Cerebellar cortex (tissue), 1 donor: Measurements from ENCODE around the gene TBC1D2B.

ENCODE experiments used
- DNase-seq: peaks from one replicate; pipeline ENCODE4 v3.0.0-alpha.2; 2015; ENCODE audit warnings: low spot score

The TBC1D2B gene

DNA sequence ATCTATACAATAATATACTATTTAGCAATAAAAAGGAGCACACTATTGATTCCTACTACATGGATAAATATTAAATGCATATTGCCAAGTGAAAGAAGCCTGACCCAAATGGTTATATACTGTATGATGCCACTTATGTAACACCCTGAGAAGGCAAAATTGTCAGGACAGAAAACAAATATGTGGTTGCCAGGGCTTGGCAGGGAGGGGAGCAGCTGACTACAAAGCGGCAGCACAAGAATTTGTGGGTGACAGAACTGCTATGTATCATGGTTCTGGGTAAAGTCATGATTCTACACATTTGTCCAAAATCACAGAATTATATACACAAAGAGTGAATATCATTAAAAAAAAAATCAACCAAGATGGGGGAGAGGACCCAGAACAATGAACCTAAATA is 22.5 kb downstream of the TBC1D2B start:
- DNase-seq = no peak

DNA sequence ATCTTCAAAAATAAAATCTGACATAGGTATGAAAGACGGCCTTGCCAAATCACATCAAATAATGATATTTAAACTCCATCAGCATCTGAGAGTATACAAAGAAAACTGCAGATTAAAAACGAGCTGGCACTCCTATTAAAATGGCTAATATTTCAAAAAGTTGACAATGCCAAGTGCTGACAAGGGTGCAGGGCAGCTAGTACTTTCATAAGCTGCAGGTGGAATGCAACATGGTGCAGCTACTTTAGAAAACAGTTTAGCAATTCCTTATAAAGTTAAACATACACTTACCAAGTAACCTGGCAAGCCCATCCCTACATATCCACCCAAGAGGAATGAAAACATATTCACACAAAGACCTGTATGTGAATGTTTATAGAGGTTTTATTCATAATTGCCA is 23.0 kb downstream of the TBC1D2B start:
- no peak for DNase-seq

DNA sequence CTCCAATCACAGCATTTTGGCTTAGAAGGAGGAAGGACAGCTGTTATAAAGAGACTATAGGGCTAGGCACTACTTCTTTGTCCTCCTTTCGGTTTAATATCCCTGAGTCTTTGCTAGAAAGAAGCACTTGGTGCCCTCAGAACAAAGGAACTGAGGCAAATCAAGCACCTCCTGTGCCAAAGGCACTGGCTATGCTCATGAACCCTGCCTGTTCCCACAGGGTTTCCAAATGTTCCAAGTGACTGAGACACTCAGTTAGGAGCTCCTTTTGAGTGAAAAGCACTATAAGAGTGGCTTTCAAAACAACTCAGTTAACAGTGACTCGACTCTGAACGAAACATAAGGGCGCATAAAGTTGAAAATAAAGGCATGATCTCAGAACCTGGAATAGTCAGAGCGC is 25.0 kb downstream of the TBC1D2B start:
- DNase-seq = no peak

DNA sequence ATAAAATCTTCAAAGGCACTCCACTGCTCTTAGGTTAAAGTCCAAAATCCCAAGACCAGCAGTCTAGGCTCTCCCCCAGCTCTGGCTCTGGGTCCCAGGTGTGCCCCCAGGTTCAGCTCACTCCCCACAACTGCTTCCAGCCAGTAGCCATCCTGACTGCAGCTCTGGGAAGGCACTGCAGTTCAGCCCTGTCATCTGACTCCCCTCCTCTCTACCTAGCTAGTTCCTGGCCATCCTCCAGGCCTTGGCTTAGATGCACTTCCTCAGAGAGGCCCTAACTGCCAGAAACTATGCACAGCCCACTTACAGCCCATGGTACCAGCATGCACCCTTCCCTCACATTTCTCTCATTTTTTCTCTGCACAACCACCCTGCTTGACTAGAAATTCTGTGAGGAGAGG is 25.5 kb downstream of the TBC1D2B start:
- DNase-seq = peak; percentile 76

DNA sequence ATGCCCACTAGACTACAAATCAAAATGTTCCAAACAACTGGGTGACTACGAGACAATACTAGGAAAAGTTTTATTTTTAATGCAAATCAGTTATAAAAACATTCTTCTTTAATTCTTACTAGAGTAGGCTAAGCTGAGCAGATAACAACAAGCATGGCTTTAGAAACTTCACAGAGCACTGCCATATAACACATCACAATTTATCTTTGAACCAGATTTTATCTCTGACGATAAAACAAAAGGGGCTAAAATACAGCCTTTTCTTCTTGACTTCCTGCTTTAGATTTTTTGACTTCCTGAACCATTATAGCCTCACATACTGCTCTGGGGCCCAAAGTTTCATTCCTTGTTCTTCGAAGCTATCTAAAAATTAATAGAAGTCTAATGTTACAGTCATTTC is 25.9 kb downstream of the TBC1D2B start:
- DNase-seq = no peak

DNA sequence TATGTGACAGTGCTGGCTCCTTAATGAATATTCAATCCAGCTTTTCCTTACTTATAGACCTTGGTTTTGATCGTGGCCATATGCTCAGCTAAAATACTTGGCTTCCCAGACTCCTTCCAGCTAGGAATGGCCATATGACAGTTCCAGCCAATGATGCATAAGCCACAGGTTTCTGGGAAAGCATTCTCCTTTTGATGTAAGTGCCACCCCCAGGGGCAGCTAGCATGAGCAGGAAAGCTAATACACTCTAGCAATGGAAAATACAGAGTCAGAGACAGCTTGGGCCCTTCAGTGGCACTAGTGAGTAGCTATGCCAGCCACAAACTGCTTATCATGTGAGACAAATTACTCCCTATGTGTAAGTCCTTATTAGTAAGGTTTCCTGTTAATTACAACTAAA is 26.7 kb downstream of the TBC1D2B start:
- DNase-seq = no peak

DNA sequence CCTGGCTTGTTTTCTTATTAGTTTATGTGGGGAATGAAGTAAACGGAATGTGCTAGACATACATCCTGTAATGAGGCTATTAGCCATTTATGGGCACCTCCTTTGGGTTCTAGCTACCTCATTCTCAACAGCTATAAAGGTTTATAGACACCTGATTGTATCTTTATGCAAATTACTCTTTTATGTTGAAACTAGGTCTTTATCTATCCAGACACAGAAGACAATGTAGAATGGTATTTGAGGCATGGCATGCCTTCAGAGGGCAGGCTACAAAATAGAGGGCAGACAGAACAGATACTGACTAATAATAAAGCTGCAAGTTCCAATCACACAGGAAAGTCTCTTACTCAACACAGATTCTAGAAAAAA is 27.1 kb downstream of the TBC1D2B start:
- DNase-seq = no peak

DNA sequence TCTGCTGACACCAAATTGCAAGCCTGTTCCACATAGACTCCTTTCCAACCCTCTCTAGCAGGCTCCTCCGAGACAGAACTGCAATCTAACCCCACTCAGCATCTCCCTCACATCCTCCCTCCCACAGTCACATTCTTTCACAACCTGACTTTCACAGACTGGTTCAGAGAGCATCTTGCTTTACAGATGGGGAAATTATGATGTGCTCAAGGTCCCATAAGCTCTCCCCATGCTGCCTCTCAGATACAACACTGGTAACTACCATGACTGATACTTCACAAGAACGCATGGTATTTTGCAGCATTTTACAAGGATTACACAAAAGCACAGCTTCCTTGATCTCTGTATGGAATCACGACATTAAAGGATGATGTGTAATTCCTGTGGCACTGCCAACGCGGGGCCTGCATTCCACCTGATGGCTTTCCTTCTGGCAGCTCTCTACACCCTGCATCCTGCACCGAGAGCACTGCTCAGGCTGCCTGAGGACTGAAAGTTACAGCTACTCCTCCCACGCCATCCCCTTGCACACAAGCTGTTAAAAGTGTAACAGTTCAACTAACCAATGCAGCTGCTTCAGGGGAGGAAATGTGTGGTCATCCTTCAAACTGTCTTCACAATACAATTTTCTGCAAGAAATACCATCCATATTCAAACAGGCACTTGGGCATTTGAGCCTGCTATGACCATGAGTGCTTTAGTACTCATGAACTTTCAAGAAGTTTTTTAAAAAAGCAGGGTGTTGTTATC is 27.6 kb downstream of the TBC1D2B start:
- DNase-seq = no peak

DNA sequence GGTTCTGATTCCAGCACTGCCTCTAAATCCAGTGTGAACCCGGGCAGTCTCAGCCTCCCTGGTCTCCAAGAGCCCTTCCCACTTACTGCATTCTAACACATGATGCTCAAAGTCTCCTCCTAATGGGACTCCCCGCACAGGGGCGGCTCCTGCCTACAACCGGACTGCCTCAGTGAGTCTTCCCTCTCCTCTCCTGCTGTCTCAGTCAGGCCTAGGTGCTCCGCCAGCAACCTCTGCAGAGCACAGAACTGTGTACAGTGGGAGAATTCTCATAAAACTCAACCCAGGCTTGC is 28.9 kb downstream of the TBC1D2B start:
- DNase-seq = no peak

DNA sequence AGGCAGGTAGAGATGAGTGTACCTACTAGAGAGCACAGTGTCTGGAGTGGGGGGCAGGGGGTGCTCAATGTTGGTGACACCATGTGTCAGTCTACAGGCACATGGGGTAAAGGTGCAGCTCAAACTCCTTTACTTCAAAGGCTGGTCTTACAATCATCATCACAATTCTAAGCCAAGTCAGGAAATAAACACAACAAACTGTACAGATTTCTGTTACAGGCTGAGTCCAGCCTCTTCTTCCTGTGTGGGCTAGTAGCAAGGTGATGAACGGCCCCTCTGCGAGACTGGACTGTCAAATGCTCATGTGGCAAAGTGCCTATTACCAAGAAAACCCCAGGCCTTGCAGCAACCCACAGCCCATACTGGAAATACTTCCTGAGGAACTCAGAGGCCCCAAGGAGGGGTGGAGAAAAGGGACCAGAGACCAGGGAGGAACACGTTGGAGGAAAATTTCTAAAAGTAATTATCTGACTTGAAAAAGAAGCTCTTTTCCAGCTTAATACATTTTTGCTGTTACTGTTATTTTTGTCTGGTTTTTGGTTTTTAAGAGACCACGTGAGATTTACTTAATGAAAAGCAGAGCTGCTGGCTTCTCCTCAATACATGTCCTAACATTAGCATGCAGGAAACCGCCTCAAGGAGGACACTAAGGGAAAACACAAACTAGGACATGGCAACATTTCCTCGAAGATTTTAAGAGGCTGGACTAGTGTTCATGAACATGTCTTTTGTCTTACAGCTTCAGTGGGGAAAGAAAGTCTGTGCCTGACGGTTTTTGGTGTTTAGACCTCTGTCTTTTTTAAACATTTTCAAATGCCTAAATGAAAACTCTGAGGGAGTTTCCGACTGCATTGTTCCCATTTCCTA is 29.5 kb downstream of the TBC1D2B start:
- no peak for DNase-seq

DNA sequence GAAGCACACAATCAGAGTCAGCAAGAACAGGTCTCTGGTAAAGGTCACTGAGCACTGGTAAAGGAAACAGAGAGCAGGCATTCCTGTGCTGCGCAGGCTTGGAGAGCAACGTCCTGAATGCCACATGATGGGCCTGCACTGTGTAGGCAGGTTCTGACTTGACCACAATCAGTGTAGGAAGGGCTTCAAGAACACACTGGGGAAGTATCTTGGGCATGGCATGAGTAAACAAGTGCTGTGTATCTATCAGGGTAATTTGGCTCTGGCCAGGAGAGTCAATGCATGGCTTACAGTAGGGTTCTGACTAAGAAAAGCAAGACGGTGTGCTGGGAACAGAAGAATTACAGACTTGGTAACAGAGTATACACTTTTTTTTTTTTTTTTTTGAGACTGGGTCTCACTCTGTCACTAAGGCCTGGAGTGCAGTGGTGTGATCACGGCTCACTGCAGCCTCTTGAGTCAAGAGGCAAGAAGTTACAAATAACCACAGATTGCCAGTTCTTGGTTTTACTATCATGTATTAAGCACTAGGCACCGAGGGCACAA is 30.6 kb downstream of the TBC1D2B start:
- no peak for DNase-seq

DNA sequence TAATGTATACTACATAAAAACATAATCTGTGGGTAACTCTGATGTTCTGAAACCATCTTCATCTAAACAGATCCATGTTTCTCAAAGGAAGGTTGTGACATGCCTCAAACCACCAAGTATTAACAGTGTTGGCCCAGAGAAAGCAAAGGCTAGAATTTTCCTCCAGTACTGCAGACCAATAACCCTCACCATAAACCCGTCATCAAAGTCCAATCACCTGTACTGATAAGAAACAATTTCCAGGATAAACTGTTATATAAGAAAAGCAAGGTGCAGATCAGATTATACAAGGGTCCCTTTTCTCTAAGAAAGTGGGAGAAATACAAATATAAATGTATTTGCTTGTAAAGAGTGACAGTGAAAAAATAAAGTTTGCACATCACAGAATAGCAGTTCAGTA is 32.3 kb downstream of the TBC1D2B start:
- DNase-seq = no peak

DNA sequence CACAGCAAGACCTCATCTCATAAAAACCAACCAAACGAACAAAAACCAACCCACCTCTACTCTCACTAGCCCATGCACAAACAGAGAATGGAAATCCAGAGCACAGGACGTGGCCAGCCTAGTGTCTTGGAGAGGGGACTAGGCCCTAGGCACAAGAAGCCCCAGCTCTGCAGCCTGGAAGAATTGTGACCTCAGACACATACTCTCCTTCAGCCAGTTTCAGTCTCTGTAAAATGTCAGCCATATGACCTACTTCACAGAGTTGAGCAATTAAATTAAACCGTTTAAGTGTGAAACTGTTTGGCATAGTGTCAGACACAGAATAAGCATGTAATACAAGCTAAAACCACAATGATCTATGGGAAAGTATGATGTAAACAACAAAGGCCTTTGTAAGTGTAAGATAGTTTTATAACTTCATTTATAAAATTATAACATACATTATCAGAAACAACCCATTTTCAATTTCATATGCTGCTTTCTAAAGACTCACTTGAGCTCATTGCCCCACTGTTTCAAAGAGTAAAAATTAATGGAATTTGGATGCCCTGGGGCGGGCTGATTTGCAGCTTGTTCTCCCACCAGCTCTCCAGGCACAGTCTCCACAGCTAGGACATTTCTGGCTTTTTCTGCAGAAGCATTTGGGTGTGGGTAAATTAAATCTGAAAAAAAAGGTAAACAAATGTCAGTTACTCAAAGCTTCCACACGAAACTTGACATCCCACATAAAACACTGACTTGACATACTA is 32.9 kb downstream of the TBC1D2B start:
- DNase-seq = no peak

DNA sequence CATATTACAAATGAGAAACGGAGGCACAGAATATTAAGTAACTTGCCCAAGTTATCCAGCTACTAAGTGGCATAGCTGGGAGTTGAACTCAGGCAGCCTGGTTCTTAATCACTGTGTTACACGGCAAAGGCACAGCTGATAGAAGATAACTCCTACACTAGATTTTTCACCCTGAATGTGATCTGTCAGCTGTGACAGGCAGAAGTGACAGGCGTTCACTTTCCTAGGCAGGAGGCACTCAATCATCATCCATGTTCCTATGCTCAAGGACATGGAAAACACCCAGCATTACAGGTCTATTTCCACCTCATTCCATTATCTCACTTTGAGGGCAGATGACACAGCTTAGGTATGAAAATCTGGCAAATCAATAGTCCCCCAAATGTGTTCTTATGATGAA is 35.6 kb downstream of the TBC1D2B start:
- no peak for DNase-seq

DNA sequence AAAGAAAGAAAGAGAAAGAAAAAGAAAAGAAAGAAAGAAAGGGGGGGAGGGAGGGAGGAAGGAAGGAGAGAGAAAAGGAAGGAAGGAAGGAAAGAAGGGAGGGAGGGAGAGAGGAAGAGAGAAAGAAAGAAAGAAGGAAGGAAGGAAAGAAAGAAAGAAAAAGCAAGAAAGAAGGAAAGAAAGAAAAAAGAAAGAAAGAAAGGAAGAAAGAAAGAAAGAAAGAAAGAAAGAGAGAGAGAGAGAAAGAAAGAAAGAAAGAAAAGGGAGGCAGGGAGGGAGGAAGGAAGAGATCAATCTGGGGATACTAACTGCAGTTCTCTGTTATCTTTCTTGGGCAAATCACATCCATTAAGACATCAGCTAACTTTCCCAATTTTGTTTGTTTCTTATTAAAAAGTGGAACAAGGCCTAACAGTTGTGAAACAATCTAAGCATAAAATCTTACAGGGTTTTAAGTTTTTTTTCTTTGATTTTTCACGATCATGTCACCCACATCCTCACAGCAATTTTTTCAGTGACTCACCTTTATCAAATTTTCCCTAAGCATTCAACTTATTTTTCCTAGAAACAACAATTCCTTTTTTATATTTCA is 36.8 kb downstream of the TBC1D2B start:
- no peak for DNase-seq

DNA sequence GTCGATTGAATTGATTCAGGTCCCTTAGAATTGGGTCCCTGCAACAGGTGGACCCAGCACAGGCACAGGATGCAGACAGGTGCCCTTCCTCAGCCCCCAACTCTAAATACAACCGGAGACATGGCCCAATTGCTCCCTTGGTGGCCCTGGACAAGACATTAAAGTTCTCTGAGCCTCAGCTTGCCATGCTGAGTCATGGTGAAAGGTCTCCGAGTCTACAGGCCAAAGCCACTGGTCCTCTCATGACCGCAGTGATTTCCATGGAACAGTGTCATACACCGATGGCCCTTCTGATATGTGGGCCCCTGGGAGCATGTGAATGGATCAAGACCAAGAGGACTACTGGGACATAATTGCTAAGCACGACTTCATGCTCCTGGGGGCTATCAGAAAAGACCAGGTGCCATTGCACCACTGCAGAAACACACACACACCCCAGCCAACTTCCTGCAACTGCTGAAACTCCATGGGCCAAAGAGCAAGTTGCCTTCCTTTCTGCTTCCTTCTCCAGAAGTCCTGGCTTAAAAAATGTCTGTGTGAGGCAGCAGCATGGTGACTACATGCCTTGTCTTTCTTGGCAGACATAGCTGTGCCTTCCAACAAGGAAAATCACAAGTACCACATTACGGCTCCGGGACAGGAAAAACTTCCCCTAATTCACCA is 38.8 kb downstream of the TBC1D2B start:
- DNase-seq = no peak

DNA sequence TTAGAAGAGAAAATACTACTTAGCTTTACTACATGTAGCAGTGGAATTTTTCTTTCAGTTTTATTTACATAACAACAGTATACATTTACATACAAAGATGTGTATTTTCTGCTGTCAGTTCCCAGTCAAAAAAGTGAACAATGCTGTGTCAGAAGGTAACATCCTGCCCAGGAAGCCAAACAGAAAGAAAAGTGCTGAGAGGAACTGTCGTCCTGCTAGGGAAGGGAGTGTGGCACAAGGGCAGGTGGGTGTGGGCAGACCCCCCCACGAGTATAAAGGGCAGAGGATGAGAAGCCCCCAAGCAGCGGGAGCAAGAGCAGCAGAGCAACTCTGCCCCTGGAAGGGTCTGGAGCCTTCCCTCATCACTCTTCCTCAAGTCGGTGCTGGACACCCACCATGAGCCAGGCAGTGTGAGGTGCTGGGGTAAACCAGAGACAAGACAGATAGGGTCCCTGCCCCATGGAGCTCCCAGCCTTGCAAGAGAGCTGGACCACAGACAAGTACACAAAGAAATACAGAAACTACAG is 39.7 kb downstream of the TBC1D2B start:
- no peak for DNase-seq

DNA sequence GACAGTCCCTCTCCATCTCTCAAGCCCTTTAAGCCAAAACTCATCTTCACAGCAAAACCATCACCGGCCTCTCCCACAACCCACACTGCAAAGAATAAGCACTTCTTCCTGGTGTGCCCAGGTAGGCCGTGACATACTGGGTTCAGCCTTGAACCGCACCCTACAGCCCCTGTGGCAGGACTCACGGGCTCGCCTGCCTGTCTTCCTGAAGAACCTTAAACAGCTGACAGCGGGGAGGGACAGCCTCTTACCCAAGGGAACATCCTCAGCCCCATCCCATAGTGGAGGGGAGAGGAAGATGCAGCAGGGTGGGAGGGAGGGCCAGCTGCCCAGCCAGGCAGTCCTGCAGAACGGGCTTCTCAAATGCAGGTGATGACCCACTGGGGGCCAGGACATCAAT is 40.2 kb downstream of the TBC1D2B start:
- no peak for DNase-seq

DNA sequence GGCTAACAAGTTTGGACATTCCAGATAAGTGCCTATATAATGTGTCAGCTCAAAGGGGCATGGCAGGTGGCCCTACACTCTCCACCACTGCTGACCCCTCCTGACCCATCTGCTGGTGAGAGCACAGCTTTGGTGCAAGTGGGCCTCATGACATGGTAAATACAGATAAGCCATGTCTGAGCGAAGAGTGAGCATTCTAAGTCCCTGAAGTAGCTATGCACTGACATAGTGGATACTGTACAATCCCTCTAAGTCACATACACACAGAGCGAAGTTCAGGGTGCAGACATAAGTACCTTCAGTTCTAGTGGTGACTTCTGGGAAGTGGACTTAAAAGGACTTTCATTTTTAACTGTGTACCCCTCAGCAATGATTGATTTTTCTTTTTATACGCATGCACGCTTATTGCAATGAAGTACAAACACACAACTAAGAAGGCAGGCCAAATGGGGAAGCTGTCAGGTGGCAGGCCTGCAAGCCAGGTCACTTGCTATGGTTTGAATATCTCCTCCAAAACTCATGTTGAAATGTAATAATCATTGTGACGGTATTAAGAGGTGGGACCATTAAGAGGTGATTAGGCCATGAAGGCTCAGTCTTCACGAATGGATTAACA is 41.5 kb downstream of the TBC1D2B start:
- no peak for DNase-seq

DNA sequence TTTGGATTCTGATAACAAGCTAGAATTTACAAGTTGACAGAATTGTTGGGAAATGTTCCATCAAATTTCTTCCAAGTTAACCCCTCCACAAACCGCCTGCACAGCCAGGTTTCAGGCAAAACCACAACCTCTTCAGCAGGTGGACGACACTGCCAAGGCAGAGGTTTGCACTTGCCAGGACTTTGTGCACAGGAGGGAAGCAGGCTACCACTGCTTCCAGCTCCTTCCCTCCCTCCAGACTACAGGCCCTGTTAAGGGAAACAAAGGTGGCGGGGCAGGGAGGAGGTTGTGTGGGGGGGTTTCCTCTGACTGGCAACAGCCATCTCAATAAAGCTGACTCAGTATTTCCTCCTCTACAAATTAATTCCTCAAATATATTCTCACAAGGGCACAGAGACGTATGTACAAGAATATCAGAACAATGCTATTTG is 42.2 kb downstream of the TBC1D2B start:
- DNase-seq = no peak
